Duodenal mucosa (tissue), 2 donors: ENCODE measurements around the gene TPT1.
"Not testable (repeated sequence)": the region's sequence is repeated elsewhere in the genome, so short reads cannot be mapped to it uniquely, and the experiment has no call there.

Experiments
- H3K27ac ChIP-seq: one replicate; pipeline ENCODE4 v1.7.0; 2013; ENCODE audit warnings: low read depth, low read length
- H3K27me3 ChIP-seq, 2 donors: one replicate each; pipeline ENCODE4 v1.7.0; 2013; ENCODE audit warnings: low read length in 2 of 2, control low read depth in 1 of 2; ENCODE audit not compliant: insufficient read depth in 2 of 2, control insufficient read depth in 1 of 2
- H3K36me3 ChIP-seq, 2 donors: one replicate each; pipeline ENCODE4 v1.7.0; 2013; ENCODE audit warnings: low read length in 2 of 2, control low read depth in 1 of 2; ENCODE audit not compliant: insufficient read depth in 2 of 2, control insufficient read depth in 1 of 2
- H3K4me1 ChIP-seq, 2 donors: one replicate each; pipeline ENCODE4 v1.7.0; 2013; ENCODE audit warnings: low read length in 2 of 2, control low read depth in 1 of 2; ENCODE audit not compliant: insufficient read depth in 2 of 2, control insufficient read depth in 1 of 2
- H3K4me3 ChIP-seq, 2 donors: one replicate each; pipeline ENCODE4 v1.7.0; 2013; ENCODE audit warnings: low read length in 2 of 2, low read depth in 1 of 2
- H3K9ac ChIP-seq, 2 donors: one replicate each; pipeline ENCODE4 v1.7.0; 2013; ENCODE audit warnings: low read length in 2 of 2, low read depth in 1 of 2
- H3K9me3 ChIP-seq, 2 donors: one replicate each; pipeline ENCODE4 v1.7.0; 2013; ENCODE audit warnings: low read length in 2 of 2, control low read depth in 1 of 2; ENCODE audit not compliant: control insufficient read depth in 1 of 2

TPT1 gene

GRCh38 chr13:45350152-45350551, 9.2 kb upstream of the TPT1 start:
- Histone ChIP-seq H3K9me3 (no peaks in the 10 kb centered on the region), H3K4me1 (no peaks in the 10 kb centered on the region), H3K36me3 (peaks cover 13 to 44% of the 10 kb centered on the region in 2 donors), H3K4me3 (no peak overlapping the region), H3K27ac (no peak overlapping the region), H3K9ac (no peak overlapping the region), H3K27me3 (no peaks in the 10 kb centered on the region)

- Histone ChIP-seq H3K9ac (no peak overlapping the region), H3K4me1 (no peaks in the 10 kb centered on the region), H3K27me3 (no peaks in the 10 kb centered on the region), H3K9me3 (no peaks in the 10 kb centered on the region), H3K4me3 (no peak overlapping the region), H3K36me3 (peaks cover 10 to 42% of the 10 kb centered on the region in 2 donors), H3K27ac (no peak overlapping the region)
Observed at GRCh38 chr13:45349438-45349837, 8.5 kb upstream of the TPT1 start.

DNA sequence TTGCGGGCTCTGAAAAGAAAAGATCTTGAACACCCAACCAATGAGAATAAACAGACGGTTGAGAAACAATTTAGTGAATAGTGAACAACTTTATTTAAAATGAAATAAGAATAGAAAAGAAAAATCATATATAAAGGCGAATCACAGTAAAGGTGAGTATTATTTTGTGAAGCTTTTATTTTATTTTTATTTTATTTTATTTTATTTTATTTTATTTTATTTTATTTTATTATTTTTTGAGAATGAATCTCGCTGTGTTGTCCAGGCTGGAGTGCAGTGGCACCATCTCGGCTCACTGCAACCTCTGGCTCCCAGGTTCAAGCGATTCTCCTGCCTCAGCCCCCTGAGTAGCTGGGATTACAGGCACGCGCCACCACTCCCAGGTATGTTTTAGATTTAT, 3.1 kb upstream of the TPT1 start:
- not testable (repeated sequence) for H3K27me3 ChIP-seq
- H3K36me3 ChIP-seq: peaks cover 7 to 21% of the 10 kb centered on the region in 2 donors

DNA sequence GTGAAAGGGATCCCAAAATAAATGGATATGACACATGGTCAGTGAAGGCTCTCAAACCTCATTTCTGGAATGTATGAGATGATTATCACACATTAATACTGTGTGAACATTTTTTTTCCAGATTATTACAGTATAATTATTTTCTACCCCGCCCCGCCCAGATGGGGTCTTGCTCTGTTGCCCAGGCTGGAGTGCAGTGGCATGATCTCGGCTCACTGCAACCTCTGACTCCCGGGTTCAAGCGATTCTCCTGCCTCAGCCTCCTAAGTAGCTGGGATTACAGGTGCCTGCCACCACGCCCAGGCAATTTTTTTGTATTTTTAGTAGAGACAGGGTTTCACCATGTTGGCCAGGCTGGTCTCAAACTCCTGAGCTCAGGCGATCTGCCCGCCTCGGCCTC, 2.1 kb upstream of the TPT1 start:
- H3K27ac ChIP-seq, H3K27me3 ChIP-seq, H3K4me3 ChIP-seq, H3K9me3 ChIP-seq, H3K9ac ChIP-seq: not testable (repeated sequence)
- Histone ChIP-seq H3K4me1 (peaks cover 24 to 28% of the 10 kb centered on the region in 2 donors), H3K36me3 (peaks cover 13 to 28% of the 10 kb centered on the region in 2 donors)

More for the DNA sequence above, 3.1 kb upstream of the TPT1 start:
- not testable (repeated sequence) for H3K27ac ChIP-seq, H3K9ac ChIP-seq, H3K4me3 ChIP-seq, H3K9me3 ChIP-seq
- H3K4me1 ChIP-seq: peaks cover 14 to 18% of the 10 kb centered on the region in 2 donors

DNA sequence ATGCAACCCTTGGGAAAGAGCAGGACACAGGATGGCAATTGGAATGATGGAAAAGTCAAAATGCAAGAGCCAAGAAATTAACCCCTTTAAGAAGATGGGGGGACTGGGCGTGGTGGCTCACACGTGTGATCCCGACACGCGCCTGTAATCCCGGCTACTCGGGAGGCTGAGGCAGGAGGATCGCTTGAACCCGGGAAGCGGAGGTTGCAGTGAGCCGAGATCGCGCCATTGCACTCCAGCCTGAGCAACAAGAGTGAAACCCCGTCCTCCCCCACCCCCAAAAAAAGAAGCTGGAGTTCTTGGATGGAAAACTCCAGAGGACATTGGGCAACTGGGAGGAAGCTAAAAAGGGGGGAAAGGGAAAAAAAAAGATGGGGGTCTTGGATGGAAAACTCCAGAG, 1.7 kb upstream of the TPT1 start:
- not testable (repeated sequence) for H3K27me3 ChIP-seq, H3K9me3 ChIP-seq
- peak overlapping the region; percentile 93 to 94 for H3K4me3 ChIP-seq
- H3K27ac ChIP-seq: peak overlapping the region; percentile 98
- peaks cover 16 to 30% of the 10 kb centered on the region in 2 donors for H3K36me3 ChIP-seq
- peaks cover 28 to 32% of the 10 kb centered on the region in 2 donors for H3K4me1 ChIP-seq
- H3K9ac ChIP-seq: peak overlapping the region; percentile 99

- Histone ChIP-seq H3K9ac (peak overlapping the region; percentile 99), H3K27me3 (no peaks in the 10 kb centered on the region), H3K27ac (peak overlapping the region; percentile 98), H3K36me3 (peaks cover 21 to 36% of the 10 kb centered on the region in 2 donors), H3K4me1 (peaks cover 34 to 37% of the 10 kb centered on the region in 2 donors), H3K4me3 (peak overlapping the region; percentile 93 to 94), H3K9me3 (no peaks in the 10 kb centered on the region)
Observed at GRCh38 chr13:45341799-45342500, 967 bp upstream of the TPT1 start.

DNA sequence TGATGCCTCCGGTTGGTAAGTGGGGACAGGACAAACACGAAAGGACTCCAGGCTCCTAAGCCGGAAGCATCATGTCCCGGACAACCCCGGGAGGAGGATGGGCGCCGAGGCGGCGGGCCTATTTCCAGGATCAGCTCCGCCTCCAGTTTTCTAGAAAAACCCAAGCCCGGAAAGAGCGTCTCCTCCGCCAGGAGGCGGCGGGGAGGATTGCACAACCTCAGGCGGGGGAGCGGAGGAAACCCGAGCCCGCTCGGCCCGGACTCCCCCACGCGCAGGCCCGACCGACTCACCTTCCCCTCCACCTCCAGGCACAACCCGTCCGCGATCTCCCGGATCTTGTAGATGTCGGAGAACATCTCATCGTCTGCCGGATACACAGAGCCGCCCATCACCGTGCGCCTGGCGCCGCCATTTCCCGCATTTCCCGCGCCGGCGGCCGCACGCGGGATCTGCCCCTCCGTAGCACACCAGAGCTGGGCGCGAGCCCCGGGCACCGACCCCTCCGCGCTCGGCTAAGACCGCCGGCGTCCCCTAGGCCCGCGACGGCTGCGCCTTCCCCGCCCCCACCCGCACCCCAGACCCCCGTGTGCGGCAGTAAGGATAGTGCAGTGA, 455 bp downstream of the TPT1 start:
- no peaks in the 10 kb centered on the region for H3K27me3 ChIP-seq
- peak overlapping the region; percentile 98 to 99 for H3K9ac ChIP-seq
- no peaks in the 10 kb centered on the region for H3K9me3 ChIP-seq
- H3K4me1 ChIP-seq: peaks cover 48 to 50% of the 10 kb centered on the region in 2 donors
- H3K27ac ChIP-seq: peak overlapping the region; percentile 100
- peak overlapping the region; percentile 86 to 93 for H3K4me3 ChIP-seq
- peaks cover 35 to 45% of the 10 kb centered on the region in 2 donors for H3K36me3 ChIP-seq

DNA sequence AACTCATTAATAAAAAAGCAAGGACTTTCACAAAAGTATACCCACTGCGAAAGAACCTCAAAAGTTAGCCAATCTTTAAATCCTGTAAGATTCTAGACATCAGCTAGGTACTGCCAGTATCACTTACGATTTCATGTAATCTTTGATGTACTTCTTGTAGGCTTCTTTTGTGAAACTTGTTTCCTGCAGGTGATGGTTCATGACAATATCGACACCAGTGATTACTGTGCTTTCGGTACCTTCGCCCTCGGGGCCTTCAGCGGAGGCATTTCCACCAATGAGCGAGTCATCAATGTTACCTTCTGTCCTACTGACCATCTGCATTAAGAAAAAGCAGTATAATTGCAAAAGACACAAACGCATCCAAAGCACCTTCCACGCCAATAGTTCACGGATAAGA, 1.1 kb downstream of the TPT1 start:
- H3K9me3 ChIP-seq: no peaks in the 10 kb centered on the region
- H3K27me3 ChIP-seq: no peaks in the 10 kb centered on the region
- peaks cover 42 to 51% of the 10 kb centered on the region in 2 donors for H3K36me3 ChIP-seq
- H3K4me1 ChIP-seq: peaks cover 55 to 56% of the 10 kb centered on the region in 2 donors
- peak overlapping the region; percentile 98 to 99 for H3K9ac ChIP-seq
- H3K27ac ChIP-seq: peak overlapping the region; percentile 100
- H3K4me3 ChIP-seq: peak overlapping the region; percentile 86 to 93

- H3K27ac ChIP-seq: no peak overlapping the region
- no peaks in the 10 kb centered on the region for H3K9me3 ChIP-seq
- peak overlapping the region; percentile 86 to 93 for H3K4me3 ChIP-seq
- peak overlapping the region; percentile 98 to 99 for H3K9ac ChIP-seq
- H3K27me3 ChIP-seq: no peaks in the 10 kb centered on the region
- H3K4me1 ChIP-seq: peaks cover 57 to 59% of the 10 kb centered on the region in 2 donors
- peaks cover 44 to 55% of the 10 kb centered on the region in 2 donors for H3K36me3 ChIP-seq
Observed at GRCh38 chr13:45339399-45339798, 1.6 kb downstream of the TPT1 start.

- Histone ChIP-seq H3K4me3 (peak overlapping the region; percentile 3 to 93), H3K27ac (no peak overlapping the region), H3K4me1 (peaks cover 57 to 58% of the 10 kb centered on the region in 2 donors), H3K9ac (no peak overlapping the region), H3K36me3 (peaks cover 44 to 55% of the 10 kb centered on the region in 2 donors), H3K27me3 (no peaks in the 10 kb centered on the region), H3K9me3 (no peaks in the 10 kb centered on the region)
Observed at GRCh38 chr13:45337803-45338202, 3.2 kb downstream of the TPT1 start.
